ENCODE data around the gene CD2AP. TPM values are rescaled to one million over a fixed set of nuclear protein-coding genes. Genes with fewer than 3 reads are reported as not detected.

Gene CD2AP
- polyA plus RNA-seq, 1 experiment: 12.5 TPM

DNA sequence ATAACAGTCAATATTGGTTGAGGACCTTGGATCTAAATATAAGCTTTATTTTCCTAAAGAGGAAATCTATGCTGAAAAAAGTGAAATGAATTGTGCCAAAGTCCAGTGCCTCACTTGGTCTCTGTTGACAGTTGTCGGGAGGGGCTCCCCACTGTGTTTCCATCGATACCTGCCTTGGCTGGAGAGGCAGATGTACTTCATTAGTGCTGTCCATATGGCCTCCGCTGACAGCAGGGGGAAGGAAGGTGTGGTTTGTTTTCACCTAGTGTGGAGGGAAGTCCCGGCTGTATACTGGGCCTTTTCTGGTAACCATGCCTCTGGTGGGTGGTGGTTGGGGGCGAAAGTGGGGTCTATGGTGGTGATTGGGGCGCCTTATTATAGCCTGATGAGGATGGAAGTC lies 42.7 kb downstream of the CD2AP start:
- TF ChIP-seq, protein P1, sequence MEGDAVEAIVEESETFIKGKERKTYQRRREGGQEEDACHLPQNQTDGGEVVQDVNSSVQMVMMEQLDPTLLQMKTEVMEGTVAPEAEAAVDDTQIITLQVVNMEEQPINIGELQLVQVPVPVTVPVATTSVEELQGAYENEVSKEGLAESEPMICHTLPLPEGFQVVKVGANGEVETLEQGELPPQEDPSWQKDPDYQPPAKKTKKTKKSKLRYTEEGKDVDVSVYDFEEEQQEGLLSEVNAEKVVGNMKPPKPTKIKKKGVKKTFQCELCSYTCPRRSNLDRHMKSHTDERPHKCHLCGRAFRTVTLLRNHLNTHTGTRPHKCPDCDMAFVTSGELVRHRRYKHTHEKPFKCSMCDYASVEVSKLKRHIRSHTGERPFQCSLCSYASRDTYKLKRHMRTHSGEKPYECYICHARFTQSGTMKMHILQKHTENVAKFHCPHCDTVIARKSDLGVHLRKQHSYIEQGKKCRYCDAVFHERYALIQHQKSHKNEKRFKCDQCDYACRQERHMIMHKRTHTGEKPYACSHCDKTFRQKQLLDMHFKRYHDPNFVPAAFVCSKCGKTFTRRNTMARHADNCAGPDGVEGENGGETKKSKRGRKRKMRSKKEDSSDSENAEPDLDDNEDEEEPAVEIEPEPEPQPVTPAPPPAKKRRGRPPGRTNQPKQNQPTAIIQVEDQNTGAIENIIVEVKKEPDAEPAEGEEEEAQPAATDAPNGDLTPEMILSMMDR (IDR thresholded peaks at IDR 0.05; ENCODE audit: low read depth, low read length): no peak
- ChIA-PET CTCF (interaction anchor here (0.6 kb wide), 1 partner anchor 1815 kb away, joined by 7 read pairs; no protein-coding TSS in a partner anchor), POLR2A (interaction anchor here (0.6 kb wide), 1 partner anchor 23 kb away, joined by 6 read pairs; no protein-coding TSS in a partner anchor)
- H3K27me3 ChIP-seq (ENCODE audit: control insufficient read depth, insufficient read depth, low read length): no peaks in the 10 kb centered on the region
- no peak overlapping the region for H3K4me3 ChIP-seq (ENCODE audit: low read depth, low read length)
- no peak overlapping the region for H3K27ac ChIP-seq (ENCODE audit: low read depth, low read length)
- no peaks in the 10 kb centered on the region for H3K9me3 ChIP-seq (ENCODE audit: control insufficient read depth, insufficient read depth, low read length)
- no peak for DNase-seq (ENCODE audit: low read depth, low spot score)

- Histone ChIP-seq H3K9me3 (ENCODE audit: control insufficient read depth, insufficient read depth, low read length) (no peaks in the 10 kb centered on the region), H3K27ac (ENCODE audit: low read depth, low read length) (no peak overlapping the region), H3K4me3 (ENCODE audit: low read depth, low read length) (no peak overlapping the region), H3K27me3 (ENCODE audit: control insufficient read depth, insufficient read depth, low read length) (no peaks in the 10 kb centered on the region)
- TF ChIP-seq, protein P1 (IDR thresholded peaks at IDR 0.05; ENCODE audit: low read depth, low read length): no peak
- ChIA-PET POLR2A (no interaction called here), CTCF (no interaction called here)
- DNase-seq (ENCODE audit: low read depth, low spot score): no peak
These were observed 44.4 kb downstream of the CD2AP start for GRCh38 chr6:47521961-47522360.

DNA sequence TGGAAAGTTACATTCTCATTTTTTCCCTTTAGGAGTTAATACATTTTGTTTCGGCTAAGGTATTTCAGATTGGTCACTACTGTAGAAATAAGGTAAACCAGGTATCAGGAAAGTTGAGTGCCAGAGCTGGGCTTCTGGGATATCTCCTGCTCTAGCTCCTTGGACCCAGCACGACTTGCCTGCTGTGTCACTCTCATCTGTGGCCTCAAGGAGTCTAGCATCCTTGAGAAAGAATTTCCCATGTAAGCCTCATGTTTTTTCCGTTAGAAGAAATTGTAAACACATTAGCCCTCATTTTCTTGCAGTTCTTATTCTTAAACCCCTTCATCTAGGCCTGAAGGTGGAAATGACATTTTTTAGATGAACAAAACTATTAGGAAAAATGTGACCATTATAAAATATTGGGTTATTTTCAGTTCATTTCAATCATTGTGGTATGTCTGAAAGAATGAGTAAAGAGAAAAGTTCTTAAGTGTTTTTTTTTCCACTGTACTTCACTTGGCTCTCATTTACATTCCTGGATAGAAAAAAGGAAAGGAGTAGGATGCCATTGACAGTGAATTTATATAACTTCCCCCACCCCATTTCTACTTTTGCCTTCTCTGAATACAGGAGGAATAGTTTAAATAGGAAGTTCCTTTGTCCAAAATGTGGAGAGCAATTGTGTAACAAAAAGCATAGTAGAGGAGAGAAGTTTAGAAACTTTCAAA lies 46.7 kb downstream of the CD2AP start:
- Histone ChIP-seq H3K27ac (ENCODE audit: low read depth, low read length) (no peak overlapping the region), H3K9me3 (ENCODE audit: control insufficient read depth, insufficient read depth, low read length) (no peaks in the 10 kb centered on the region), H3K4me3 (ENCODE audit: low read depth, low read length) (no peak overlapping the region), H3K27me3 (ENCODE audit: control insufficient read depth, insufficient read depth, low read length) (no peaks in the 10 kb centered on the region)
- CTCF ChIA-PET: no interaction called here
- POLR2A ChIA-PET: no interaction called here
- TF ChIP-seq, protein P1 (IDR thresholded peaks at IDR 0.05; ENCODE audit: low read depth, low read length): no peak
- no peak for DNase-seq (ENCODE audit: low read depth, low spot score)

DNA sequence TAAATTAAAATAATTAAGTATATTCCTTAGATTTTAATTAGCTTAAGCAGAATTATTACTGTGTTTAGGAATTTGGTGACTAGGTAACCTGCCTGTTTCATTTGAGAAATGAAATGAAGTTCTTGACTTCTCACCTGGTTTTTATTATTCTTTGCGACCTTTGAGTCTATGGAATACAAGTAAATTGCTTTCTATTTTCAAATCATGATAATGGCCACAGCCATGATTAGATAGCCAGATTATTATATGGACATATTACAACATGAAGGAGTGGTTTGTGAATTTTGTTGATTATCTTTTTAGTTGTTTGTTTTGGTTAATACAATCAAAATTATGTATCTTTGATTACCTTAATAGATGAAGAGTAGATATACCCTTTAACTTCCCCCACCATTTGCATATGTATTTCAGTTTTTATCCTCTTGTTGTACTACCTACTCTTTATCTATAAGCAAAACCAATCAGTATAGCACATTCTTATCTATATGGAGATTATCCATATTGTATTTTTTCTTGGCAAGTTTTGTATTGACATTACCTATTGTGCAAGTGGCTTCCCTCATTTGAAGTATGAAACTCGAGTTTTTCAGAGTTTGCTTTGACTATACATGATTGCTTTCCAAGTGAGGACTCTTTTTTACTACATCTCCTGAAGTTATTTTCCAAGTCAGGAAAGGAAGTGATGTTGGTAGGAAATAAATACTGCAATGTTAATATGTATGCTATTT lies 47.9 kb downstream of the CD2AP start:
- H3K27me3 ChIP-seq (ENCODE audit: control insufficient read depth, insufficient read depth, low read length): no peaks in the 10 kb centered on the region
- TF ChIP-seq, protein P1 (IDR thresholded peaks at IDR 0.05; ENCODE audit: low read depth, low read length): no peak
- H3K27ac ChIP-seq (ENCODE audit: low read depth, low read length): no peak overlapping the region
- H3K4me3 ChIP-seq (ENCODE audit: low read depth, low read length): no peak overlapping the region
- no peaks in the 10 kb centered on the region for H3K9me3 ChIP-seq (ENCODE audit: control insufficient read depth, insufficient read depth, low read length)
- ChIA-PET CTCF (no interaction called here), POLR2A (no interaction called here)
- no peak for DNase-seq (ENCODE audit: low read depth, low spot score)

- no peaks in the 10 kb centered on the region for H3K27me3 ChIP-seq (ENCODE audit: control insufficient read depth, insufficient read depth, low read length)
- H3K9me3 ChIP-seq (ENCODE audit: control insufficient read depth, insufficient read depth, low read length): no peaks in the 10 kb centered on the region
- no peak overlapping the region for H3K4me3 ChIP-seq (ENCODE audit: low read depth, low read length)
- no peak overlapping the region for H3K27ac ChIP-seq (ENCODE audit: low read depth, low read length)
- no peak for DNase-seq (ENCODE audit: low read depth, low spot score)
- POLR2A ChIA-PET: no interaction called here
- TF ChIP-seq, protein P1 (IDR thresholded peaks at IDR 0.05; ENCODE audit: low read depth, low read length): no peak
- CTCF ChIA-PET: no interaction called here
These were observed 49.7 kb downstream of the CD2AP start for GRCh38 chr6:47527274-47527673.
